PC-9 (cell line): Measurements from ENCODE around the gene RAB39A. TPM values are rescaled to one million over a fixed set of nuclear protein-coding genes. Genes with fewer than 3 reads are reported as not detected.

ENCODE experiments used
- BruUV-seq: library from RNA; stranded (reverse); fragments of 400-500 nt; replicated peaks from 2 replicates; lab custom pipeline; 2021; lab: Mats Ljungman, UMichigan
- CTCF ChIA-PET: fragments of 300-600 bp; sonication (Branson Sonifier 250); formaldehyde crosslinking; loops from one replicate; lab custom pipeline; 2022; ENCODE audit warnings: antibody characterized with exemption; lab: Charles Lee
- POLR2A ChIA-PET: fragments of 300-600 bp; sonication (Branson Sonifier 250); formaldehyde crosslinking; loops from one replicate; lab custom pipeline; 2022; ENCODE audit warnings: antibody characterized with exemption; ENCODE audit not compliant: unreplicated experiment; lab: Charles Lee
- DNase-seq, 2 experiments: peaks; one replicate each; pipeline versions ENCODE4 v3.0.0 to v3.0.0-alpha.2; 2015 to 2022; ENCODE audit warnings: mixed read lengths in 1 of 2
- H2AFZ ChIP-seq: fragments of 200-600 bp; sonication (generic); 2 replicates; pipeline ENCODE4 v1.8.1; 2017; ENCODE audit warnings: antibody characterized with exemption
- H3F3A ChIP-seq: fragments of 200-600 bp; sonication (generic); 2 replicates; pipeline ENCODE4 v1.8.1; 2017; ENCODE audit warnings: antibody characterized with exemption, mild to moderate bottlenecking, low read depth; ENCODE audit not compliant: insufficient read depth
- H3K27ac ChIP-seq: fragments of 200-600 bp; sonication (generic); 2 replicates; pipeline ENCODE4 v1.6.1; 2016; ENCODE audit warnings: mixed run types
- H3K27me3 ChIP-seq: fragments of 200-600 bp; sonication (generic); 2 replicates; pipeline ENCODE4 v1.6.1; 2016; ENCODE audit warnings: low read depth, mixed run types; ENCODE audit not compliant: insufficient read depth
- H3K36me3 ChIP-seq: fragments of 200-600 bp; sonication (generic); 2 replicates; pipeline ENCODE4 v1.6.1; 2016; ENCODE audit warnings: low read depth, mixed run types
- H3K4me1 ChIP-seq: fragments of 200-600 bp; sonication (generic); replicated peaks from 2 replicates; pipeline ENCODE4 v1.6.1; 2016; ENCODE audit warnings: mixed run types; ENCODE audit not compliant: insufficient read depth
- H3K4me2 ChIP-seq: fragments of 200-600 bp; sonication (generic); 2 replicates; pipeline ENCODE4 v1.6.1; 2017; ENCODE audit warnings: mixed run types
- H3K4me3 ChIP-seq: fragments of 200-600 bp; sonication (generic); 2 replicates; pipeline ENCODE4 v1.6.1; 2016; ENCODE audit warnings: mixed run types
- H3K79me2 ChIP-seq: fragments of 200-600 bp; sonication (generic); 2 replicates; pipeline ENCODE4 v1.6.1; 2017; ENCODE audit warnings: low read depth, mixed run types
- H3K9me2 ChIP-seq: fragments of 200-600 bp; sonication (generic); 2 replicates; pipeline ENCODE4 v1.8.1; 2017; ENCODE audit warnings: mild to moderate bottlenecking; ENCODE audit not compliant: insufficient read depth
- H3K9me3 ChIP-seq: fragments of 200-600 bp; sonication (generic); 2 replicates; pipeline ENCODE4 v1.8.1; 2016; ENCODE audit warnings: low read depth; ENCODE audit not compliant: insufficient read depth
- H4K20me1 ChIP-seq: fragments of 200-600 bp; sonication (generic); 2 replicates; pipeline ENCODE4 v1.8.1; 2017; ENCODE audit not compliant: insufficient read depth
- EZH2 ChIP-seq: fragments of 200-600 bp; sonication (generic); IDR thresholded peaks from 2 replicates; pipeline ENCODE4 v1.8.0; 2017; ENCODE audit warnings: antibody characterized with exemption, low read depth
- intact Hi-C: fragments of 100-400 bp; cut with micrococcal nuclease; formaldehyde crosslinking; loops from one replicate; pipeline ENCODE4 v1.10.0; 2022; ENCODE audit not compliant: unreplicated experiment
- total RNA-seq: library from RNA; stranded (reverse); gene quantifications from 2 replicates; pipeline ENCODE4 v1.2.3, GENCODE V29; 2021
- TF ChIP-seq, protein P1 (sequence below): fragments of 200-600 bp; sonication (generic); conservative IDR thresholded peaks from 2 replicates; pipeline ENCODE4 v1.6.1; 2017; ENCODE audit warnings: mixed run types, antibody characterized with exemption, mild to moderate bottlenecking, moderate library complexity

The RAB39A gene
- total RNA-seq, 1 experiment from 2014 or later, result not detected

DNA sequence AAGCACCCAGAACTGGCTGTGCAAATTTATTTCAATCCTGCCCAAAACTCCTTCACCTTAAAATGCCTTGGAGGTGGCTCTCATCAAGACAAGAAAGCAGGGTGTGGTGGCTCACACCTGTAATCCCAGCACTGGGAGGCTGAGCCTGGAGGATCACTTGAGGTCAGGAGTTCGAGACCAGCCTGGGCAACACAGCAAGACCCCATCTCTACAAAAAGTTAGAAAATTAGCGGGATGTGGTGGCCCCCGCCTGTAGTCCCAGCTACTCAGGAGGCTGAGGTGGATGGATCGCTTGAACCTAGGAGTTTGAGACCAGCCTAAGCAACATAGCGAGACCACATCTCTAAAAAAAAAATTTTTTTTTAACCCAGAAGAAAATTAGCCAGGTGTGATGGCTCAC lies 689 bp upstream of the RAB39A start:
- H4K20me1 ChIP-seq, result no peaks in the 10 kb centered on the region
- no peaks in the 10 kb centered on the region for H3K79me2 ChIP-seq
- DNase-seq, result no peak
- peak overlapping the region; percentile 52 for H3K4me2 ChIP-seq
- intact Hi-C loops, result no loop called here
- CTCF ChIA-PET, result no interaction called here
- POLR2A ChIA-PET, result no interaction called here
- peaks cover 18% of the 10 kb centered on the region; the same call in 1 of the 2 replicates for H3F3A ChIP-seq
- no peaks in the 10 kb centered on the region for H3K9me2 ChIP-seq
- H2AFZ ChIP-seq, result no peak overlapping the region
- H3K9me3 ChIP-seq, result no peaks in the 10 kb centered on the region
- no TSS peak for BruUV-seq
- no peaks in the 10 kb centered on the region for H3K36me3 ChIP-seq
- peaks cover 25% of the 10 kb centered on the region for H3K27me3 ChIP-seq
- no peak overlapping the region for H3K4me3 ChIP-seq
- no peak for TF ChIP-seq EZH2
- TF ChIP-seq, protein P1, sequence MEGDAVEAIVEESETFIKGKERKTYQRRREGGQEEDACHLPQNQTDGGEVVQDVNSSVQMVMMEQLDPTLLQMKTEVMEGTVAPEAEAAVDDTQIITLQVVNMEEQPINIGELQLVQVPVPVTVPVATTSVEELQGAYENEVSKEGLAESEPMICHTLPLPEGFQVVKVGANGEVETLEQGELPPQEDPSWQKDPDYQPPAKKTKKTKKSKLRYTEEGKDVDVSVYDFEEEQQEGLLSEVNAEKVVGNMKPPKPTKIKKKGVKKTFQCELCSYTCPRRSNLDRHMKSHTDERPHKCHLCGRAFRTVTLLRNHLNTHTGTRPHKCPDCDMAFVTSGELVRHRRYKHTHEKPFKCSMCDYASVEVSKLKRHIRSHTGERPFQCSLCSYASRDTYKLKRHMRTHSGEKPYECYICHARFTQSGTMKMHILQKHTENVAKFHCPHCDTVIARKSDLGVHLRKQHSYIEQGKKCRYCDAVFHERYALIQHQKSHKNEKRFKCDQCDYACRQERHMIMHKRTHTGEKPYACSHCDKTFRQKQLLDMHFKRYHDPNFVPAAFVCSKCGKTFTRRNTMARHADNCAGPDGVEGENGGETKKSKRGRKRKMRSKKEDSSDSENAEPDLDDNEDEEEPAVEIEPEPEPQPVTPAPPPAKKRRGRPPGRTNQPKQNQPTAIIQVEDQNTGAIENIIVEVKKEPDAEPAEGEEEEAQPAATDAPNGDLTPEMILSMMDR, result no peak
- H3K27ac ChIP-seq, result no peak overlapping the region
- peaks cover 15% of the 10 kb centered on the region for H3K4me1 ChIP-seq

DNA sequence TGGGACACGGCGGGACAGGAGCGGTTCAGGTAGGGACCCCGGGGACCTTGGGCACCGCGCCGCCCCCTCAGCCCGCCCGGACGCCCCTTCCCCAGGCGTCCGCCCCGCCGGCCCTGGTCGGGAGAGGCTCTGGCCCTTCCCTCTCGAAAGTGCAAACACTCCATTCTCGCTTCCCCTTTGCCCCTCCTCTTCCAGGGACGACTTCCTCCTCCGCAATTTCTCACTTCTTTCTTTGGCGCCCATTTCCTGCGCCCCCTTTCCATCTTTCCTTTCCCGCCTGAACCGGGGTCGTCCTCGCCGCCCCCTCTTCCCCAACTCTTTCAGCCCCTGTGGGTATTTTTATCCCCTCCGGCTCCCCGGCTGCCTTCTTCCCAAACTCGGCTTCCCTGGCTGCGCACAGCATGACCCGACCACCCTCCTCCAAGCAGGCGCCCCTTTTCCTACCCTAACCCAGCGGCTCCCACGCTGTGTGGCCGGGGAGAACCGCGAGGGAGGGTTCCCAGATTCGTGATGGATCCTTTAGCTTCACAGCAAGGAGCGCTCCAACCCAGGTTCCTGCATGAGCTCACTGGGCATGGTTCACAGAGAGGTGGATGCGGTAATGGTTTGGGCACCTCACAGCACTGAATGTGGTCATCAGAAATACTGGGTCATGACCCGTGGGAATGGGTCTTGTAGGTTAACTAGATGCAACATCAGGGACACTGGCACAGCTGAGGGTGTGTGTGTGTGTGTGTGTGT lies 689 bp downstream of the RAB39A start:
- peaks cover 18% of the 10 kb centered on the region; the same call in 1 of the 2 replicates for H3K27me3 ChIP-seq
- no peaks in the 10 kb centered on the region for H3K9me3 ChIP-seq
- no peak overlapping the region for H3K27ac ChIP-seq
- TF ChIP-seq, protein P1, result no peak
- TF ChIP-seq EZH2, result no peak
- no peaks in the 10 kb centered on the region for H3K9me2 ChIP-seq
- H3K36me3 ChIP-seq, result no peaks in the 10 kb centered on the region
- intact Hi-C loops, result no loop called here
- H3K4me2 ChIP-seq, result no peak overlapping the region
- ChIA-PET POLR2A (no interaction called here), CTCF (no interaction called here)
- no peaks in the 10 kb centered on the region for H3K79me2 ChIP-seq
- H4K20me1 ChIP-seq, result no peaks in the 10 kb centered on the region
- no peak overlapping the region for H2AFZ ChIP-seq
- no peak overlapping the region for H3K4me3 ChIP-seq
- no TSS peak for BruUV-seq
- H3F3A ChIP-seq, result peaks cover 18% of the 10 kb centered on the region; the same call in 1 of the 2 replicates
- DNase-seq, result no peak
- peaks cover 15% of the 10 kb centered on the region for H3K4me1 ChIP-seq

DNA sequence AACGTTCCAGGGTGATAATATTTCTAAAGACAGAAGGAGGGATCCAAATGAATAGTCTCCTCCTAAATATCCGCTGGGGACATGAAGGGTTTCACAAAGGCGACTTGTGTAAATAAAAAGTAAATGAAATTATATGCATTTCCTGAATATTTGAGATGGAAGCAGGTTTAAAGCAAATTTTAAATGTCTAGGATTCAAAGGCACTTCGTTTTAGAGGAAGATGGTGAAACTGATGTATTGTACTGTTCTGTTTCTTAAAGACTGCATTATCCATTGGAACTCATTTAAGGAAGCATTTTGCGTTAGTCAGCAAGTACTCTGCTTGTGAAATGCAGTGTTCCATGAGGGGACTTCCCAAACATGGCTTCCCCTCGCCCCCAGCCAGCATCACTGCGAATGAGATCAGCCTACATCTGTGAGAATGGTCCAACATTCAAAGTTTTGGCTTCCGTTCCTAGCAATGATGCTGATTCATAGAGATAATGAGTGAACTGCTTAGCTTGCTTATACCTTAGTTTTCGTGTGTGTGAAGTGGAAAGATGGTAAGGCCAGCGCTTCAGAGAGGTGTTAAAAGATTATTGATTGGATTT lies 1.5 kb downstream of the RAB39A start:
- ChIA-PET CTCF (no interaction called here), POLR2A (no interaction called here)
- Histone ChIP-seq H3K36me3 (no peaks in the 10 kb centered on the region), H3F3A (peaks cover 18% of the 10 kb centered on the region; the same call in 1 of the 2 replicates), H3K79me2 (no peaks in the 10 kb centered on the region), H4K20me1 (no peaks in the 10 kb centered on the region), H3K27me3 (peaks cover 12% of the 10 kb centered on the region; the same call in 1 of the 2 replicates), H3K4me2 (no peak overlapping the region), H3K4me3 (no peak overlapping the region), H3K9me3 (no peaks in the 10 kb centered on the region), H3K9me2 (no peaks in the 10 kb centered on the region), H2AFZ (no peak overlapping the region), H3K27ac (no peak overlapping the region), H3K4me1 (peaks cover 15% of the 10 kb centered on the region)
- TF ChIP-seq, protein P1, result no peak
- no peak for TF ChIP-seq EZH2
- intact Hi-C loops, result no loop called here
- no peak for DNase-seq
- BruUV-seq, result no TSS peak
